HepG2 (cell line): ENCODE data around the gene CD164L2. TPM values are rescaled to one million over a fixed set of nuclear protein-coding genes. Genes with fewer than 3 reads are reported as not detected.

ENCODE experiments used
- EP300 ChIP-seq, 3 experiments: sonication (generic) in 1 of 3; formaldehyde crosslinking in 1 of 3; IDR thresholded peaks; 2 replicates each; pipeline versions ENCODE4 v1.5.1 to v1.6.1; 2011 to 2020; ENCODE audit warnings: low read depth in 2 of 3, low read length in 2 of 3, borderline replicate concordance in 1 of 3, improper control_type of control experiment in 1 of 3, mild to moderate bottlenecking in 1 of 3, missing genetic modification reagents in 1 of 3, moderate library complexity in 1 of 3
- ERF ChIP-seq: IDR thresholded peaks from 2 replicates; pipeline ENCODE4 v1.6.1; 2018; ENCODE audit warnings: missing biosample characterization, missing genetic modification reagents
- KDM2A ChIP-seq: sonication (generic); formaldehyde crosslinking; IDR thresholded peaks from 2 replicates; pipeline ENCODE4 v1.4.0; 2020; ENCODE audit warnings: low read depth, missing genetic modification reagents, borderline replicate concordance
- MYC ChIP-seq: sonication (generic); formaldehyde crosslinking; IDR thresholded peaks from 2 replicates; pipeline ENCODE4 v1.9.0; 2021; ENCODE audit warnings: missing genetic modification reagents, borderline replicate concordance
- PAF1 ChIP-seq: IDR thresholded peaks from 2 replicates; pipeline ENCODE4 v1.6.1; 2016; ENCODE audit warnings: missing genetic modification reagents, missing compliant biosample characterization
- POLR2AphosphoS5 ChIP-seq: IDR thresholded peaks from 2 replicates; pipeline ENCODE4 v1.6.1; 2012; ENCODE audit warnings: low read depth, low read length
- PTBP1 ChIP-seq: fragments of 200-400 bp; formaldehyde crosslinking; IDR thresholded peaks from 2 replicates; pipeline ENCODE4 v1.6.1; 2018; ENCODE audit warnings: low read length, low read depth; ENCODE audit not compliant: poor library complexity, severe bottlenecking
- RBM22 ChIP-seq: fragments of 200-400 bp; formaldehyde crosslinking; optimal IDR thresholded peaks from 2 replicates; pipeline ENCODE3; 2017; ENCODE audit warnings: mild to moderate bottlenecking, low read length, moderate library complexity
- TRIM24 ChIP-seq: sonication (generic); formaldehyde crosslinking; IDR thresholded peaks from 2 replicates; pipeline ENCODE4 v1.8.0; 2022; ENCODE audit warnings: mild to moderate bottlenecking, missing genetic modification reagents
- ZNF143 ChIP-seq: sonication (generic); formaldehyde crosslinking; IDR thresholded peaks from 2 replicates; pipeline ENCODE4 v1.4.0; 2020; ENCODE audit warnings: missing genetic modification reagents
- ZNF224 ChIP-seq: sonication (generic); formaldehyde crosslinking; IDR thresholded peaks from 2 replicates; pipeline ENCODE4 v1.5.0; 2020; ENCODE audit warnings: mild to moderate bottlenecking, missing genetic modification reagents
- ZZZ3 ChIP-seq: sonication (generic); formaldehyde crosslinking; IDR thresholded peaks from 2 replicates; pipeline ENCODE4 v1.4.0; 2020; ENCODE audit warnings: missing genetic modification reagents, mild to moderate bottlenecking, borderline replicate concordance
- polyA plus RNA-seq, 8 experiments: library from polyadenylated mRNA; depleted of rRNA in 3 of 8; stranded (reverse) in 7 of 8; unstranded in 1 of 8; fragments of >200 nt; fragmentation: Illumina TruSeq in 4 of 8; extraction: Trizol in 4 of 8; gene quantifications; 2 replicates each; pipeline versions ENCODE4 v1.2.1 to v1.2.3, GENCODE V29; 2011 to 2016; ENCODE audit warnings: low read depth in 4 of 8, missing spikeins in 1 of 8, mixed read lengths in 1 of 8; ENCODE audit not compliant: insufficient read depth in 1 of 8
- total RNA-seq, 5 experiments: library from RNA; depleted of rRNA; stranded (reverse); fragments of >200 nt; fragmentation: Illumina TruSeq; extraction: Trizol; gene quantifications; 2 replicates each; pipeline ENCODE4 v1.2.3, GENCODE V29; 2016; ENCODE audit warnings: low read depth in 1 of 5
- TF ChIP-seq, protein P1 (sequence below): sonication (generic); formaldehyde crosslinking; IDR thresholded peaks from 2 replicates; pipeline ENCODE4 v1.5.0; 2020; ENCODE audit warnings: mild to moderate bottlenecking, missing genetic modification reagents
- TF ChIP-seq, protein P2 (sequence below), 2 experiments: IDR thresholded peaks; 2 replicates each; pipeline ENCODE4 v1.6.1; 2011 to 2012; ENCODE audit warnings: low read length in 2 of 2, borderline replicate concordance in 1 of 2, low read depth in 1 of 2, mild to moderate bottlenecking in 1 of 2, moderate library complexity in 1 of 2
- TF ChIP-seq, protein P3 (sequence below): sonication (generic); formaldehyde crosslinking; IDR thresholded peaks from 2 replicates; pipeline ENCODE4 v1.9.0; 2021; ENCODE audit warnings: missing genetic modification reagents, borderline replicate concordance
- TF ChIP-seq, protein P4 (sequence below): sonication (generic); formaldehyde crosslinking; IDR thresholded peaks from 2 replicates; pipeline ENCODE4 v1.4.0; 2020; ENCODE audit warnings: missing genetic modification reagents
- TF ChIP-seq, protein P5 (sequence below): sonication (generic); formaldehyde crosslinking; IDR thresholded peaks from 2 replicates; pipeline ENCODE4 v1.8.1; 2023; ENCODE audit warnings: mild to moderate bottlenecking, missing genetic modification reagents

CD164L2 gene
- total and polyA plus RNA-seq, 2 of the 13 experiments (the other 11 are each of a cell fraction or from before 2014, with no cell fraction given), result not detected

DNA sequence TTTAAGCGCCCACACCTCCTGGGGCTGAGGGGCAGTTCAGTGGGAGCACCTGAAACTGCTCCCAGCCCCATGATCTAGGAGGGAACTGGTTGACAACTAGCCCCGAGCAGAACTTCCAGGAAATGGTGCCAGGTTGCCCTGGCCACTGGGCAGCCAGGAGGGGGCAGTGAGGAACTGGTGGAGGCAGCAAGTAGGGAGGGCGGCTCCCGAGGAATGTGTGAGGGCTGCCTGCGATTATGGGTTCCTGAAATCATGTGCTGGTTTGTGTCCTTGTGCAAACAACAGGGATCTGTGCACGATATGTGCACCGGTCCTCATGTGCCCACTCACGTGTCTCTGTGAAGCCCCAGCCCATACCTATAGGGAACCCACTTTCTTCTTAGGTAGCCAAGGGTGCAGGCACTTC, 19.2 kb upstream of the CD164L2 start (continued):
- TF ChIP-seq, protein P1, sequence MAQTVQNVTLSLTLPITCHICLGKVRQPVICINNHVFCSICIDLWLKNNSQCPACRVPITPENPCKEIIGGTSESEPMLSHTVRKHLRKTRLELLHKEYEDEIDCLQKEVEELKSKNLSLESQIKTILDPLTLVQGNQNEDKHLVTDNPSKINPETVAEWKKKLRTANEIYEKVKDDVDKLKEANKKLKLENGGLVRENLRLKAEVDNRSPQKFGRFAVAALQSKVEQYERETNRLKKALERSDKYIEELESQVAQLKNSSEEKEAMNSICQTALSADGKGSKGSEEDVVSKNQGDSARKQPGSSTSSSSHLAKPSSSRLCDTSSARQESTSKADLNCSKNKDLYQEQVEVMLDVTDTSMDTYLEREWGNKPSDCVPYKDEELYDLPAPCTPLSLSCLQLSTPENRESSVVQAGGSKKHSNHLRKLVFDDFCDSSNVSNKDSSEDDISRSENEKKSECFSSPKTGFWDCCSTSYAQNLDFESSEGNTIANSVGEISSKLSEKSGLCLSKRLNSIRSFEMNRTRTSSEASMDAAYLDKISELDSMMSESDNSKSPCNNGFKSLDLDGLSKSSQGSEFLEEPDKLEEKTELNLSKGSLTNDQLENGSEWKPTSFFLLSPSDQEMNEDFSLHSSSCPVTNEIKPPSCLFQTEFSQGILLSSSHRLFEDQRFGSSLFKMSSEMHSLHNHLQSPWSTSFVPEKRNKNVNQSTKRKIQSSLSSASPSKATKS (CRISPR knock-in tag), result no peak
- TF ChIP-seq EP300 (IDR thresholded peaks at IDR 0.05; ENCODE audit: low read depth in 2 of 2, low read length in 2 of 2) (no peak), EP300 (CRISPR knock-in tag; IDR thresholded peaks at IDR 0.05; ENCODE audit: borderline replicate concordance) (0 out of 2 replicates have a peak, but pooled peaks have one; percentile 14), MYC (CRISPR knock-in tag) (peak; percentile 23; the same call in 1 of the 2 replicates), TRIM24 (no peak), ERF (CRISPR knock-in tag) (0 out of 2 replicates have a peak, but pooled peaks have one; percentile 18), POLR2AphosphoS5 (peak; percentile 46; the same call in 1 of the 2 replicates), PAF1 (no peak), KDM2A (CRISPR knock-in tag) (peak; percentile 63; the same call in 1 of the 2 replicates), ZZZ3 (CRISPR knock-in tag) (no peak), ZNF224 (no peak), PTBP1 (no peak), RBM22 (peak; percentile 85), ZNF143 (CRISPR knock-in tag) (no peak)
- TF ChIP-seq, protein P2, sequence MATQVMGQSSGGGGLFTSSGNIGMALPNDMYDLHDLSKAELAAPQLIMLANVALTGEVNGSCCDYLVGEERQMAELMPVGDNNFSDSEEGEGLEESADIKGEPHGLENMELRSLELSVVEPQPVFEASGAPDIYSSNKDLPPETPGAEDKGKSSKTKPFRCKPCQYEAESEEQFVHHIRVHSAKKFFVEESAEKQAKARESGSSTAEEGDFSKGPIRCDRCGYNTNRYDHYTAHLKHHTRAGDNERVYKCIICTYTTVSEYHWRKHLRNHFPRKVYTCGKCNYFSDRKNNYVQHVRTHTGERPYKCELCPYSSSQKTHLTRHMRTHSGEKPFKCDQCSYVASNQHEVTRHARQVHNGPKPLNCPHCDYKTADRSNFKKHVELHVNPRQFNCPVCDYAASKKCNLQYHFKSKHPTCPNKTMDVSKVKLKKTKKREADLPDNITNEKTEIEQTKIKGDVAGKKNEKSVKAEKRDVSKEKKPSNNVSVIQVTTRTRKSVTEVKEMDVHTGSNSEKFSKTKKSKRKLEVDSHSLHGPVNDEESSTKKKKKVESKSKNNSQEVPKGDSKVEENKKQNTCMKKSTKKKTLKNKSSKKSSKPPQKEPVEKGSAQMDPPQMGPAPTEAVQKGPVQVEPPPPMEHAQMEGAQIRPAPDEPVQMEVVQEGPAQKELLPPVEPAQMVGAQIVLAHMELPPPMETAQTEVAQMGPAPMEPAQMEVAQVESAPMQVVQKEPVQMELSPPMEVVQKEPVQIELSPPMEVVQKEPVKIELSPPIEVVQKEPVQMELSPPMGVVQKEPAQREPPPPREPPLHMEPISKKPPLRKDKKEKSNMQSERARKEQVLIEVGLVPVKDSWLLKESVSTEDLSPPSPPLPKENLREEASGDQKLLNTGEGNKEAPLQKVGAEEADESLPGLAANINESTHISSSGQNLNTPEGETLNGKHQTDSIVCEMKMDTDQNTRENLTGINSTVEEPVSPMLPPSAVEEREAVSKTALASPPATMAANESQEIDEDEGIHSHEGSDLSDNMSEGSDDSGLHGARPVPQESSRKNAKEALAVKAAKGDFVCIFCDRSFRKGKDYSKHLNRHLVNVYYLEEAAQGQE (IDR thresholded peaks at IDR 0.05; ENCODE audit: borderline replicate concordance in 1 of 2, low read depth in 1 of 2, low read length in 2 of 2), result no peak
- TF ChIP-seq, protein P3, sequence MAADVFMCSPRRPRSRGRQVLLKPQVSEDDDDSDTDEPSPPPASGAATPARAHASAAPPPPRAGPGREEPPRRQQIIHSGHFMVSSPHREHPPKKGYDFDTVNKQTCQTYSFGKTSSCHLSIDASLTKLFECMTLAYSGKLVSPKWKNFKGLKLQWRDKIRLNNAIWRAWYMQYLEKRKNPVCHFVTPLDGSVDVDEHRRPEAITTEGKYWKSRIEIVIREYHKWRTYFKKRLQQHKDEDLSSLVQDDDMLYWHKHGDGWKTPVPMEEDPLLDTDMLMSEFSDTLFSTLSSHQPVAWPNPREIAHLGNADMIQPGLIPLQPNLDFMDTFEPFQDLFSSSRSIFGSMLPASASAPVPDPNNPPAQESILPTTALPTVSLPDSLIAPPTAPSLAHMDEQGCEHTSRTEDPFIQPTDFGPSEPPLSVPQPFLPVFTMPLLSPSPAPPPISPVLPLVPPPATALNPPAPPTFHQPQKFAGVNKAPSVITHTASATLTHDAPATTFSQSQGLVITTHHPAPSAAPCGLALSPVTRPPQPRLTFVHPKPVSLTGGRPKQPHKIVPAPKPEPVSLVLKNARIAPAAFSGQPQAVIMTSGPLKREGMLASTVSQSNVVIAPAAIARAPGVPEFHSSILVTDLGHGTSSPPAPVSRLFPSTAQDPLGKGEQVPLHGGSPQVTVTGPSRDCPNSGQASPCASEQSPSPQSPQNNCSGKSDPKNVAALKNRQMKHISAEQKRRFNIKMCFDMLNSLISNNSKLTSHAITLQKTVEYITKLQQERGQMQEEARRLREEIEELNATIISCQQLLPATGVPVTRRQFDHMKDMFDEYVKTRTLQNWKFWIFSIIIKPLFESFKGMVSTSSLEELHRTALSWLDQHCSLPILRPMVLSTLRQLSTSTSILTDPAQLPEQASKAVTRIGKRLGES (CRISPR knock-in tag), result no peak
- TF ChIP-seq, protein P4, sequence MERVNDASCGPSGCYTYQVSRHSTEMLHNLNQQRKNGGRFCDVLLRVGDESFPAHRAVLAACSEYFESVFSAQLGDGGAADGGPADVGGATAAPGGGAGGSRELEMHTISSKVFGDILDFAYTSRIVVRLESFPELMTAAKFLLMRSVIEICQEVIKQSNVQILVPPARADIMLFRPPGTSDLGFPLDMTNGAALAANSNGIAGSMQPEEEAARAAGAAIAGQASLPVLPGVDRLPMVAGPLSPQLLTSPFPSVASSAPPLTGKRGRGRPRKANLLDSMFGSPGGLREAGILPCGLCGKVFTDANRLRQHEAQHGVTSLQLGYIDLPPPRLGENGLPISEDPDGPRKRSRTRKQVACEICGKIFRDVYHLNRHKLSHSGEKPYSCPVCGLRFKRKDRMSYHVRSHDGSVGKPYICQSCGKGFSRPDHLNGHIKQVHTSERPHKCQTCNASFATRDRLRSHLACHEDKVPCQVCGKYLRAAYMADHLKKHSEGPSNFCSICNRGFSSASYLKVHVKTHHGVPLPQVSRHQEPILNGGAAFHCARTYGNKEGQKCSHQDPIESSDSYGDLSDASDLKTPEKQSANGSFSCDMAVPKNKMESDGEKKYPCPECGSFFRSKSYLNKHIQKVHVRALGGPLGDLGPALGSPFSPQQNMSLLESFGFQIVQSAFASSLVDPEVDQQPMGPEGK, result 0 out of 2 replicates have a peak, but pooled peaks have one; percentile 4
- TF ChIP-seq, protein P5, sequence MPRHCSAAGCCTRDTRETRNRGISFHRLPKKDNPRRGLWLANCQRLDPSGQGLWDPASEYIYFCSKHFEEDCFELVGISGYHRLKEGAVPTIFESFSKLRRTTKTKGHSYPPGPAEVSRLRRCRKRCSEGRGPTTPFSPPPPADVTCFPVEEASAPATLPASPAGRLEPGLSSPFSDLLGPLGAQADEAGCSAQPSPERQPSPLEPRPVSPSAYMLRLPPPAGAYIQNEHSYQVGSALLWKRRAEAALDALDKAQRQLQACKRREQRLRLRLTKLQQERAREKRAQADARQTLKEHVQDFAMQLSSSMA (CRISPR knock-in tag), result no peak
- TF ChIP-seq, all 625 proteins: peak for 23
